GM13977 (cell line): ENCODE results near the gene LBHD1.

Experiments
- DNase-seq: peaks from one replicate; pipeline ENCODE4 v3.0.0; 2012; ENCODE audit warnings: low spot score
- in situ Hi-C: fragments of 300-500 bp; cut with MboI; formaldehyde crosslinking; loops from one replicate; pipeline ENCODE4 v1.12.0; 2022; ENCODE audit warnings: low sequenced_read_pairs, low pct_unique_long_range_greater_than_20kb, mixed read lengths, inconsistent platforms; ENCODE audit not compliant: unreplicated experiment
- TF ChIP-seq, protein P1 (sequence below): IDR thresholded peaks from 2 replicates; pipeline ENCODE4 v1.5.1; 2012; ENCODE audit warnings: mild to moderate bottlenecking, control low read depth; ENCODE audit not compliant: insufficient read depth; ENCODE audit errors: extremely low read depth, missing control alignments

The LBHD1 gene

DNA sequence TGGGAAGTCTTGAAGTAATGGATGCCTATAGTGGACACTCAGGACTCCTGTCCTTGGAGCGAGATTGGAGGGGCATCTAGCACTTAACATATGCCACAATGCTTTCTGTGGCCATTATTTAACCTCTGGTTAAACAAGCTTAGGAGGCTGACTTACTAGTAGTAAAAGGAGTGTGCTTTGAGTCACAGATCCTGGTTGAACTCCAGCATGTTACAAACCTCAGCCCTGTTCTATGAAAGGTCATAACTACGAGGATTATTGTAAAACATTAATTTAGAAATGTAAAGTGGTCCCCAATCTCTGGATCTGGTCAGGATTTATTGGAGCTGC, 1.1 kb upstream of the LBHD1 start:
- TF ChIP-seq, protein P1, sequence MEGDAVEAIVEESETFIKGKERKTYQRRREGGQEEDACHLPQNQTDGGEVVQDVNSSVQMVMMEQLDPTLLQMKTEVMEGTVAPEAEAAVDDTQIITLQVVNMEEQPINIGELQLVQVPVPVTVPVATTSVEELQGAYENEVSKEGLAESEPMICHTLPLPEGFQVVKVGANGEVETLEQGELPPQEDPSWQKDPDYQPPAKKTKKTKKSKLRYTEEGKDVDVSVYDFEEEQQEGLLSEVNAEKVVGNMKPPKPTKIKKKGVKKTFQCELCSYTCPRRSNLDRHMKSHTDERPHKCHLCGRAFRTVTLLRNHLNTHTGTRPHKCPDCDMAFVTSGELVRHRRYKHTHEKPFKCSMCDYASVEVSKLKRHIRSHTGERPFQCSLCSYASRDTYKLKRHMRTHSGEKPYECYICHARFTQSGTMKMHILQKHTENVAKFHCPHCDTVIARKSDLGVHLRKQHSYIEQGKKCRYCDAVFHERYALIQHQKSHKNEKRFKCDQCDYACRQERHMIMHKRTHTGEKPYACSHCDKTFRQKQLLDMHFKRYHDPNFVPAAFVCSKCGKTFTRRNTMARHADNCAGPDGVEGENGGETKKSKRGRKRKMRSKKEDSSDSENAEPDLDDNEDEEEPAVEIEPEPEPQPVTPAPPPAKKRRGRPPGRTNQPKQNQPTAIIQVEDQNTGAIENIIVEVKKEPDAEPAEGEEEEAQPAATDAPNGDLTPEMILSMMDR, result no peak
- DNase-seq, result no peak
- in situ Hi-C loops, result no loop called here

DNA sequence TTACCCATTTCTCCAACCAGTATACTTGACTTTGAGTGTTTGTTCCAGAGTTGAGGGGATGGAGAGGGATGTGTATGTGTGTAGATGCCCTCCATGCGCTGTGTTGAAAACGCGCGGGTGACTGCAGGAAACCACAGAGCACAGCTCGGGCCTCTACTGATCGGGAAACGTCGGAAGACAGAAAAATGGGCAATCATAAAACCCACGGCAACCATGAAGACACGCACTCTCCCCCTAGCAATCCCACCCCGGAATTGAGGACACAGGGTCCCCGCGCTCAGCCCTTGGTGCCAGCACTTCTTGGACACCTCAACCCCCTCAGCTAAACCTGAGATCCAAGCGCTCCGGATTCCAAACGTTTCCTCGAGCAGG, 845 bp downstream of the LBHD1 start:
- in situ Hi-C loops, result no loop called here

GRCh38 chr11:62669420-62670161, 2.5 kb downstream of the LBHD1 start:
- TF ChIP-seq, protein P1, result no peak
- no peak for DNase-seq
- in situ Hi-C loops, result no loop called here

More for the DNA sequence above, 845 bp downstream of the LBHD1 start:
- TF ChIP-seq, protein P1, result no peak
- DNase-seq, result no peak

GRCh38 chr11:62667460-62667859, 4.6 kb downstream of the LBHD1 start:
- in situ Hi-C loops, result no loop called here
- DNase-seq, result no peak
- TF ChIP-seq, protein P1, result no peak

GRCh38 chr11:62666259-62666926, 5.7 kb downstream of the LBHD1 start:
- in situ Hi-C loops, result no loop called here
- no peak for DNase-seq
- TF ChIP-seq, protein P1, result no peak

- in situ Hi-C loops, result no loop called here
- no peak for DNase-seq
- TF ChIP-seq, protein P1, result no peak
Observed at GRCh38 chr11:62665599-62666258, 6.3 kb downstream of the LBHD1 start.
